ENCODE results near the gene LPAR5. TPM values are rescaled to one million over a fixed set of nuclear protein-coding genes. Genes with fewer than 3 reads are reported as not detected.
"Not testable (repeated sequence)": the region's sequence is repeated elsewhere in the genome, so short reads cannot be mapped to it uniquely, and the experiment has no call there.

Gene LPAR5
- total RNA-seq, 1 donor from 2014 or later, result not detected

DNA sequence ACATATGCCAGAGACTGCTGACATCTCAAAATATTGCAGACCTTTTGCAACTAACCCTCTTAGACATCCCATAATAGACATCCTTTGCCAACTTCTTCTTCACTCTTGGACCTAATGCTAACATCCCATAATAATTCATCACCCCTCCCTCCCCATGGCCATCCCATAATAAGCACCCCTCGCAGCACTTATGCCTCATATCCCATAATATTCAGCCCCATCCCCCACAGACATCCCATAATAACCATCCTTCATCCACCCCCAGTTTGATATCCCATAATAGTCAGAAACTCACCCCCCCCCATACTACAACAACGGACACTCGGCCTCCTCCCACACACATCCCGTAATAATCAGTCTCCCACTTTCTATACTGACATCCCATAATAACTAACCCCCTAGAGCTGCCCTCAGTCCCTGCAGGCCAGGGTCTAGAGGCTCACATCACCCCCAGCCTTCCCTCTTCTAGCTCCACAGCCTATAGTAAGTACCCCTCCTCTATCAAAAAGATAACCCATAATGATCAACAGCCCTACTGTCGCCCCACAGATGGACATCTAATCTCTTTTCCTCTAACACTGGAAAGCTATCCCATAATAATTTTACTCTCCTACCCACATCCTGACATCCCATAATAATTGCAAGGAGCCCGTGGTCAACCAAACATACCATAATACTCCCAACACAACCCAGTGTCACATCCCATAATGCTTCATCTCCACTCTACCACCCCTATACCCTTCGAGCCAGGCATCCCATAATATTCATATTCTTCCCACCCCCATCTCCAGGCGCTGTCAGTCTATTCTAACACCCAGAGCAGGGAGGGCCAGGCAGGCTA is 27.8 kb downstream of the LPAR5 start:
- DNase-seq (ENCODE audit: low read depth in 2 of 2), result peak; percentile 44 to 56

DNA sequence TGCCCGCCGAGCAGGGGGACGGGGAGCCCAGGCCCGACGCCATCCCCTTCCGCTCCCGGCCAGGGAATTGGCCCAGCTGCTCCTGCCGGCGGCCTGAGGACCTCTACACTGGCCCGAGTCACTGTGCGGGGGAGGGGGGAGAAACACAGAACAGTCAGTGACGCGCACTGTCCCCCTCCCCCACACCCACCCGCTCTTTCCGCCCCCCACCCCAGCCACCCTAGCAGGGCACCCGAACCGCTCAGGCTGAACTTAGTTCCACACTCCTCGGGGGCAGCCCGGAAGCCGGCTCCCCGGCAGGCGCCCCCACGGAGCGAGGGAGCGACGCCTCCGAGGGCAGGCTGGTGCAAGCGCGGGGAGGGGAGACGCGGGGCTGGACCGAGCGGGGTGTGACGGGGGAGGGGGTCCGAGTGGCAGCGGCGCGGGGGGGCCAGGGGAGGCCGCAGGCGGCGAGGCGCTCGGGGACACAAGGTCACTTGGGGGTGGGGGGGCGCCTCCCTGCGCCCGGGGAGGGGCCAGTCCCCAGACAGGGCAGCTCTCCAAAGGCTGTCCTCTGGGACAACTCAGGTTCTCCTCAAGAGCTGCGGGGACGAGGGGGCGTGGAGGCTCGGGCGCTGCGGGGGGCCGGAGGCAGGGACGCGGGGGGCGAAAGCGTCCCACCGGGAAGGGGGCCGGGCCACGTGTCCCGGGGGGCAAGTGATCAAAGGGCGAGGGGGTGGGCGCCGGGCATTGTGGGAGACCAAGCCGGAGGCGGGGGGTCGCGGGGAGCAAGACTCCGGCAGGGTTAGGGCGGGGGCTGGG is 29.2 kb downstream of the LPAR5 start:
- peak in 1 of 2 donors; percentile 56 for DNase-seq (ENCODE audit: low read depth in 2 of 2)

DNA sequence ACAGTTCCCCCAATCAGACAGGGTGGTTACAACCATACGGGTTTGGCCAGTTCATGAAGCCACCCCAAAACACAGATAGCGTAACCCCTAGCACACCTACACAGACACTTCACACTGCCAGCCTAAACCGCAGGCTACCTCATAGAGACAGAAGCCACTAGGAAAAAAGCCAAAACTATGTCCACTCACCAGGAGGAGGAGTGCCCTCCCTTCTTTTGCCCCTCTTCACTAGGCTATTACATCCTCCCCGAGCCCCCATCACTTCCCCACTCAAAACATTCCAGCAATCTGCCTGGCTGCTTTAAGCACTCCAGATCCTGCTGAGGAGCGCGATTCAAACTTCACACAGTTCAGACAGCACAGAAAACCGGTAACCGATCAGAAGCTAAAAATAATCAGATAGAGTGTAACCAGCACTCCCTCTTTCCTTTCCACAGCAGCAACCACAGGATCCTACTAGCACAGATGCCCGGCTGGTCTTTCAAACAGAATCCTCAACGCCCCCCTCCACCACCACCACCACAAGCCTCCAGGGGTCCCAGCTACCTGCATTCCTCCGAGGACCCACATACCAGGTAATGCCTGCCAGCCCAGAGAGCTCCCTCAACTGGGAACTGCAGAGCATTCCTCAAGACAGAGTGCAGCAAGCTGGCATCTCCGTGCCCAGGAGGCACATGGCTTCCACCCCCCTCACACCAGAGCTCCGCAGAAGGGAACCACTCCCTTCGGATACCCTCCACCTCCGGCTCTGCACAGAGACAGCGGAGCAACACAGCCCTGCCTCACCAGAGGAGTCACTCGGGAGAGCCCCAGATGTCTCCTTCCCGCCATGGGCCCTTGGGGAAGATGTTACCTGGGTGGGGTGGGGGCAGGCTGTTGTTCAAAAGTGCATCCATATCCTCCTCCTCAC is 30.1 kb downstream of the LPAR5 start:
- no peak for DNase-seq (ENCODE audit: low read depth in 2 of 2)

- no peak for DNase-seq (ENCODE audit: low read depth in 2 of 2)
Observed at GRCh38 chr12:6604259-6605029, 31.3 kb downstream of the LPAR5 start.

DNA sequence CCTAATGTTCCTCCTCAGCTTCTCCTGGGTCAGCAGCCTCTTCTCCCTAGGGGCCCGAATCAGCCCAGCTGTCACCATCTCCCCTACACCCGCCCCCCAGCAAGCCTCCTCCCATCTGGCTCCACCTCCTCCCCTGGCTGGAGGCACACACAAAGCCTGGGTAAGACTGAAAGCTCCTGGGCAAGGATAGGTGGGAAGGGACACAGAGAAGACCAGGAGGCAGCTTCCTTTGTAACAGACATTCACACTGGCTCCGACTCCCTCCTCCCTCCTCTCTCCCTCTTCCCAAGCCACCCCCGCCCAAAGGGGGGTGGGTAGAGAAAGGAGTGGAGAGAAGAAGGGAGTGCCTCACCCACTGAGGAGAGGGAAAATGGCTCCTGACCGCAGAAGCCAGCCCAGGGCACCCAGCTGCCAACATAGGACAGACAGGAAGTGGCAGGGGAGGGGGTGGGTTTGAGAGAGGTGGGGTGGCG is 32.6 kb downstream of the LPAR5 start:
- no peak for DNase-seq (ENCODE audit: low read depth in 2 of 2)

DNA sequence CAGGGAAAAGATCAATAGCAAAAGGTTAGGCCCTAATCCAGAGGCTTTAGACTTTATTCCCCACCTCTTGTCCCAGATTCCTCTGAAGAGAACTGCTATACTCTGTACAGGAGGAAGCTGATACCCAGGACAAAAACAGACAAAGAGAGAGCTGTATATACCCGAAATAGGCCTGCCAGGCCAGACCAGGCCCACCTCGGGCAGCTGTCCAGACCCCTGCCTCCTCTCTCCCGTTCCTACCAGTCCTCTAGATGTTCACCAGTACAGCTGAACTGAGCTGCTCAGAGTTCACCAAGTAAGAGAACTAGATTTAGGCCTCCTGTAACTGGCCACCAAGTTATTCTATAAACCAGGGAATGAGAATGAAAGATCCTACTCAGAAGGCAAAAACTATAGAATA is 33.2 kb downstream of the LPAR5 start:
- DNase-seq (ENCODE audit: low read depth in 2 of 2), result no peak

GRCh38 chr12:6595673-6596072 is 40.1 kb downstream of the LPAR5 start:
- not testable (repeated sequence) for DNase-seq (ENCODE audit: low read depth in 2 of 2)

- no peak for DNase-seq (ENCODE audit: low read depth in 2 of 2)
Observed at GRCh38 chr12:6592087-6592486, 43.7 kb downstream of the LPAR5 start.

- DNase-seq (ENCODE audit: low read depth in 2 of 2), result not testable (repeated sequence)
Observed at GRCh38 chr12:6586569-6586968, 49.2 kb downstream of the LPAR5 start.

GRCh38 chr12:6584293-6584692 is 51.5 kb downstream of the LPAR5 start:
- no peak for DNase-seq (ENCODE audit: low read depth in 2 of 2)

GRCh38 chr12:6582959-6583358 is 52.8 kb downstream of the LPAR5 start:
- DNase-seq (ENCODE audit: low read depth in 2 of 2), result no peak

DNA sequence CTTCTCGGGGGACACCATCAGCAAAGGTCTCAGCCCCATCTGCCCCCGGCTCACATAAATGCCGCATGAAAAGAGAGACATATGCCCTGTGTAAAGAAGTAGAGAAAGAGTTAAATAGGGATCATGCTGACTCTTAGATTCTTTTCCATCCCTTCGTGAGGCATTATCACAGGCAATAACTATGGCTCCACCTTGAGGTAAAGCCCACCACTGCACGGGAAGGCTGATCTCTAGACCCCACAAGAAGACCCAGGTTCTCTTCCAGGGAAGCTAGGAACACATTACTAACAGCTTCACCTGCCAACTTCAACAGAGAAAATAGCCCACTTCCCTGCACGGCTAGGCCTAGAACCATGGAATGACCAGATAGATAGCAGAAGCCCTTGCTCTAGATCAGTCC is 53.6 kb downstream of the LPAR5 start:
- peak in 1 of 2 donors; percentile 9 for DNase-seq (ENCODE audit: low read depth in 2 of 2)

DNA sequence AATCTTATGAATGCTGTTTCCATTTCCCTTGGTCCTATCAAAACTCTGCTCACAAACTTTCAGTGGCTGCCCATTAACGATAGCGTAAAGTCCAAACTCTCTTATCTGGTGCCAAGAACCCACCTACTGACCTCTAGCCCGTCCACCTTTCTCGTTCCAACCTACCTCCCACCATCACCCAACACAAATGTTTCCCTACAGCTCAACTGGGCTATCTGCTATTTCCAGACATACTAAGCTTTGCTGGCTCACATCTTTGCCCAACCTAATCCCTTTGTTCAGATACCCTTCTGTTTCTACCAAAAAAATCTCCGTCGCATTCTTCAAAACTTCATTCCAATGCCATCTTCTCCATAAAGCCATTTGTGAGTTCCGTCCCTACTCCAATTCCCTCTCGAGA is 60.1 kb downstream of the LPAR5 start:
- DNase-seq (ENCODE audit: low read depth in 2 of 2), result no peak

GRCh38 chr12:6574576-6575295 is 61.0 kb downstream of the LPAR5 start:
- DNase-seq (ENCODE audit: low read depth in 2 of 2), result no peak

- no peak for DNase-seq (ENCODE audit: low read depth in 2 of 2)
Observed at GRCh38 chr12:6573001-6573400, 62.8 kb downstream of the LPAR5 start.

- DNase-seq (ENCODE audit: low read depth in 2 of 2), result peak in 1 of 2 donors; percentile 54
Observed at GRCh38 chr12:6570264-6570887, 65.4 kb downstream of the LPAR5 start.

GRCh38 chr12:6569786-6570185 is 66.0 kb downstream of the LPAR5 start:
- no peak for DNase-seq (ENCODE audit: low read depth in 2 of 2)

- no peak for DNase-seq (ENCODE audit: low read depth in 2 of 2)
Observed at GRCh38 chr12:6569312-6569711, 66.4 kb downstream of the LPAR5 start.
